SK-N-SH treated with all-trans-retinoic acid at 6 μM for 48 hours (cell line): ENCODE data around the gene RIMBP2.

Experiments used
- BACH2 ChIP-seq: fragments of 250-450 bp; sonication (Bioruptor Pico); IDR thresholded peaks from 2 replicates; pipeline ENCODE4 v1.9.0; 2021; ENCODE audit warnings: mild to moderate bottlenecking, borderline replicate concordance
- GLIS3 ChIP-seq: fragments of 250-450 bp; sonication (Bioruptor Pico); IDR thresholded peaks from 2 replicates; pipeline ENCODE4 v1.5.0; 2020; ENCODE audit warnings: mild to moderate bottlenecking, moderate library complexity
- ISL1 ChIP-seq: fragments of 250-450 bp; sonication (Bioruptor Pico); IDR thresholded peaks from 2 replicates; pipeline ENCODE4 v2.1.2; 2022; ENCODE audit warnings: mild to moderate bottlenecking, moderate library complexity
- PATZ1 ChIP-seq: fragments of 250-450 bp; sonication (Bioruptor Pico); IDR thresholded peaks from 2 replicates; pipeline ENCODE4 v1.8.0; 2020; ENCODE audit warnings: mild to moderate bottlenecking, moderate library complexity, borderline replicate concordance
- PPARA ChIP-seq: fragments of 250-450 bp; sonication (Bioruptor Pico); IDR thresholded peaks from 2 replicates; pipeline ENCODE4 v1.5.0; 2020; ENCODE audit warnings: mild to moderate bottlenecking, borderline replicate concordance
- TCF4 ChIP-seq: fragments of 250-450 bp; sonication (Bioruptor Pico); IDR thresholded peaks from 2 replicates; pipeline ENCODE4 v1.8.0; 2021; ENCODE audit warnings: mild to moderate bottlenecking, moderate library complexity, borderline replicate concordance

GRCh38 chr12:130568501-130568900 lies 147.6 kb downstream of the RIMBP2 start:
- TF ChIP-seq PATZ1 (CRISPR knock-in tag), result no peak
- no peak for TF ChIP-seq ISL1 (CRISPR knock-in tag)
- no peak for TF ChIP-seq BACH2 (CRISPR knock-in tag)
- TF ChIP-seq TCF4 (CRISPR knock-in tag), result no peak
- TF ChIP-seq PPARA (CRISPR knock-in tag), result no peak
- TF ChIP-seq GLIS3, result no peak
